Measurements from ENCODE around the gene BCAT1.

BCAT1 gene

DNA sequence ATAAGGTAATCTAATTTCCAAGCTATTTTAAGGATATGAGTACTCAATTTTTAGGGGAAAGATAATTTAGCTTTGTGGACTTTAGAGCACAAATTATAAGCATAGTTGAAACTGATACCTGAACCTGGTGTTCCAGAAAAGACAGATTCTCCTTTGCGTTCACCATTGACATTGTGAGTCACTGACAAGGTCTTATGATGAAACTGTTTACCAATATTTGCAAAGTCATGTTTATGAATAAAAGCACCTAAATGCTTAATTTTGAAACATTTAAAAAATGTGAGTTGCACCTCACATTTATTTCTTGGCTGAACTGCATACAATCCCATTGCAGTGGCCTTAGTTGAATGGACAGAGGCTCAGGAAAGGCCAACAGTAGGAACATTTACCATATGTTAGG, 3.9 kb downstream of the BCAT1 start:
- no peaks in the 10 kb centered on the region for H3K9me2 ChIP-seq (ENCODE audit: low read depth, low read length)
- H3K9ac ChIP-seq (ENCODE audit: low read length), result no peak overlapping the region
- no peaks in the 10 kb centered on the region for H3K36me3 ChIP-seq (ENCODE audit: insufficient read depth, low read length)
- no peak overlapping the region for H3K4me3 ChIP-seq (ENCODE audit: low read depth, low read length, poor library complexity, severe bottlenecking)
- no peaks in the 10 kb centered on the region; the same call in 1 of the 2 replicates for H3F3A ChIP-seq (ENCODE audit: insufficient read depth, low read length)
- no peaks in the 10 kb centered on the region for H3K9me3 ChIP-seq (ENCODE audit: low read length)
- H3K27ac ChIP-seq (ENCODE audit: low read depth, low read length, poor library complexity, severe bottlenecking), result no peak overlapping the region
- peaks cover 25% of the 10 kb centered on the region for H3K4me1 ChIP-seq (ENCODE audit: insufficient read depth, low read length, severe bottlenecking)
- no peaks in the 10 kb centered on the region for H3K79me2 ChIP-seq (ENCODE audit: insufficient read depth, low read length)
- H4K20me1 ChIP-seq (ENCODE audit: insufficient read depth, low read length), result no peaks in the 10 kb centered on the region
- no peaks in the 10 kb centered on the region for H3K27me3 ChIP-seq (ENCODE audit: insufficient read depth, low read length)
- H3K4me2 ChIP-seq (ENCODE audit: low read length), result no peak overlapping the region
- H2AFZ ChIP-seq (ENCODE audit: low read length), result no peak overlapping the region
- no peak for TF ChIP-seq EZH2 (IDR thresholded peaks at IDR 0.05; ENCODE audit: borderline replicate concordance, low read length)
- TF ChIP-seq, protein P1, sequence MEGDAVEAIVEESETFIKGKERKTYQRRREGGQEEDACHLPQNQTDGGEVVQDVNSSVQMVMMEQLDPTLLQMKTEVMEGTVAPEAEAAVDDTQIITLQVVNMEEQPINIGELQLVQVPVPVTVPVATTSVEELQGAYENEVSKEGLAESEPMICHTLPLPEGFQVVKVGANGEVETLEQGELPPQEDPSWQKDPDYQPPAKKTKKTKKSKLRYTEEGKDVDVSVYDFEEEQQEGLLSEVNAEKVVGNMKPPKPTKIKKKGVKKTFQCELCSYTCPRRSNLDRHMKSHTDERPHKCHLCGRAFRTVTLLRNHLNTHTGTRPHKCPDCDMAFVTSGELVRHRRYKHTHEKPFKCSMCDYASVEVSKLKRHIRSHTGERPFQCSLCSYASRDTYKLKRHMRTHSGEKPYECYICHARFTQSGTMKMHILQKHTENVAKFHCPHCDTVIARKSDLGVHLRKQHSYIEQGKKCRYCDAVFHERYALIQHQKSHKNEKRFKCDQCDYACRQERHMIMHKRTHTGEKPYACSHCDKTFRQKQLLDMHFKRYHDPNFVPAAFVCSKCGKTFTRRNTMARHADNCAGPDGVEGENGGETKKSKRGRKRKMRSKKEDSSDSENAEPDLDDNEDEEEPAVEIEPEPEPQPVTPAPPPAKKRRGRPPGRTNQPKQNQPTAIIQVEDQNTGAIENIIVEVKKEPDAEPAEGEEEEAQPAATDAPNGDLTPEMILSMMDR (IDR thresholded peaks at IDR 0.05; ENCODE audit: low read length), result no peak

DNA sequence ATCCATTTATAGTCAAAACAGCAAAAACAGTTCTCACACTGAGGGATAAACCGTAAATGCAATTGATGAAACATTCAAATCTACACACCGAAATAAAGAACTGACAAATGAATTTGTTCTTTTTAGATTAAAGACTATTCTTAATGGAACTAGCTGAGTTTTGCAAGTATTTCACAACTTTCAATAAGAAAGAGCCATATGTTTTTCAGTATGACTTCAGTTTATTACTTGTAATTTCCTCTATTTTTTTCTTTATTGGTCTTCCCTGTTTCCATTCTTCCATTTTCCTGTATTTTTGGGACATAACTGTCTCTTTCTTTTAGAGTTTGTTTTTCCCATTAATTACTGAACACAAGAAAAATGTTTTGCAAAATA, 4.3 kb downstream of the BCAT1 start:
- Histone ChIP-seq H3K27me3 (ENCODE audit: insufficient read depth, low read length) (no peaks in the 10 kb centered on the region), H3K4me2 (ENCODE audit: low read length) (no peak overlapping the region), H3K36me3 (ENCODE audit: insufficient read depth, low read length) (no peaks in the 10 kb centered on the region), H3K4me1 (ENCODE audit: insufficient read depth, low read length, severe bottlenecking) (peaks cover 25% of the 10 kb centered on the region), H3K9me3 (ENCODE audit: low read length) (no peaks in the 10 kb centered on the region), H4K20me1 (ENCODE audit: insufficient read depth, low read length) (no peaks in the 10 kb centered on the region), H3K4me3 (ENCODE audit: low read depth, low read length, poor library complexity, severe bottlenecking) (no peak overlapping the region), H3K27ac (ENCODE audit: low read depth, low read length, poor library complexity, severe bottlenecking) (no peak overlapping the region), H3K79me2 (ENCODE audit: insufficient read depth, low read length) (no peaks in the 10 kb centered on the region), H2AFZ (ENCODE audit: low read length) (no peak overlapping the region), H3K9ac (ENCODE audit: low read length) (no peak overlapping the region), H3K9me2 (ENCODE audit: low read depth, low read length) (no peaks in the 10 kb centered on the region), H3F3A (ENCODE audit: insufficient read depth, low read length) (no peaks in the 10 kb centered on the region; the same call in 1 of the 2 replicates)
- TF ChIP-seq EZH2 (IDR thresholded peaks at IDR 0.05; ENCODE audit: borderline replicate concordance, low read length), result no peak
- TF ChIP-seq, protein P1 (IDR thresholded peaks at IDR 0.05; ENCODE audit: low read length), result no peak

DNA sequence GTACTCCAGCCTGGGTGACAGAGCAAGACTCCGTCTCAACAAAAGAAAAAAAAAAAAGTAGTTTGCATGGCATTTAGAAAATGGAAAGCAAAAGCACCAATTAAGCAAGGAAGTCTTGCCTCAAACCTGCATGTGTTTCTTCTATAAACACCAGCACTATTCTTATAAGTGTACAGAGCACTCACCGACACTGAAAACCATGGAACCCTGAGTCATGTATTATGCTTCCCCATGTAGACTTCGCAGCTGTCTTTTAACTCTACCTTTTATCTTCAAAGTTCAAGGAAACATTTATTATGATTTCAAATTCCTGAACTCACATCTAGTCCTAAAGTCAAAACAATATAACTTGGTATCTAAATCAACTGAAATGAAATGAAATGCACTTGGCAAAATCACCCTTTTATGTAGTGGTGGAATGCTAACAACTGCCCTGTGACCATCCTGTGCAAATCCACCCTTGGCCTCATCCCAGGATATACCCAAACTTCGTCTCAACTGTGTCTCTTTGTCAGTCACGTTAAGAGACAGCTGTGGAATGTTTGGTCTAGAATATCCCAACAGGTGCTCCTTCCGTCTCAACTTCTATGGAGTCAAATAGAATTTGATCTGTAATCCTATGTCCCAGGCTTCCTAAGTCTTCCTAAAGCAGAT, 4.8 kb downstream of the BCAT1 start:
- no peak overlapping the region for H2AFZ ChIP-seq (ENCODE audit: low read length)
- no peaks in the 10 kb centered on the region for H4K20me1 ChIP-seq (ENCODE audit: insufficient read depth, low read length)
- no peak overlapping the region for H3K4me3 ChIP-seq (ENCODE audit: low read depth, low read length, poor library complexity, severe bottlenecking)
- no peaks in the 10 kb centered on the region for H3K9me2 ChIP-seq (ENCODE audit: low read depth, low read length)
- H3K4me2 ChIP-seq (ENCODE audit: low read length), result no peak overlapping the region
- no peak overlapping the region for H3K9ac ChIP-seq (ENCODE audit: low read length)
- H3K36me3 ChIP-seq (ENCODE audit: insufficient read depth, low read length), result no peaks in the 10 kb centered on the region
- TF ChIP-seq EZH2 (IDR thresholded peaks at IDR 0.05; ENCODE audit: borderline replicate concordance, low read length), result no peak
- TF ChIP-seq, protein P1 (IDR thresholded peaks at IDR 0.05; ENCODE audit: low read length), result no peak
- H3K27ac ChIP-seq (ENCODE audit: low read depth, low read length, poor library complexity, severe bottlenecking), result no peak overlapping the region
- no peaks in the 10 kb centered on the region for H3K79me2 ChIP-seq (ENCODE audit: insufficient read depth, low read length)
- no peaks in the 10 kb centered on the region; the same call in 1 of the 2 replicates for H3F3A ChIP-seq (ENCODE audit: insufficient read depth, low read length)
- H3K4me1 ChIP-seq (ENCODE audit: insufficient read depth, low read length, severe bottlenecking), result peaks cover 21% of the 10 kb centered on the region
- H3K27me3 ChIP-seq (ENCODE audit: insufficient read depth, low read length), result no peaks in the 10 kb centered on the region
- H3K9me3 ChIP-seq (ENCODE audit: low read length), result no peaks in the 10 kb centered on the region

Data from OCI-LY1 (cell line).